Nephron (organoid): Measurements from ENCODE around the gene F5.

ENCODE experiments used
- H3K27ac Mint-ChIP-seq, 3 experiments: 2 replicates each; pipeline ENCODE4 v1.8.0; 2020; ENCODE audit warnings: mixed read lengths in 3 of 3, mild to moderate bottlenecking in 2 of 3, moderate library complexity in 1 of 3
- H3K27me3 Mint-ChIP-seq: 2 replicates; pipeline ENCODE4 v1.8.0; 2021; ENCODE audit warnings: low read depth, mild to moderate bottlenecking, moderate library complexity, mixed read lengths
- H3K36me3 Mint-ChIP-seq: 2 replicates; pipeline ENCODE4 v1.8.0; 2020; ENCODE audit warnings: low read depth, mixed read lengths
- H3K4me1 Mint-ChIP-seq: 2 replicates; pipeline ENCODE4 v1.8.0; 2020; ENCODE audit warnings: mixed read lengths
- H3K4me3 Mint-ChIP-seq, 3 experiments: 2 replicates each; pipeline ENCODE4 v1.8.0; 2020; ENCODE audit warnings: mild to moderate bottlenecking in 3 of 3, mixed read lengths in 3 of 3, moderate library complexity in 2 of 3
- H3K9me3 Mint-ChIP-seq: 2 replicates; pipeline ENCODE4 v1.8.0; 2020; ENCODE audit warnings: mixed read lengths
- TF ChIP-seq, protein P1 (sequence below), 3 experiments: fragments of 200-600 bp; sonication (generic); IDR thresholded peaks; one replicate each; pipeline ENCODE4 v1.5.0; 2021; ENCODE audit warnings: antibody characterized with exemption in 3 of 3; ENCODE audit not compliant: unreplicated experiment in 3 of 3

Gene F5

DNA sequence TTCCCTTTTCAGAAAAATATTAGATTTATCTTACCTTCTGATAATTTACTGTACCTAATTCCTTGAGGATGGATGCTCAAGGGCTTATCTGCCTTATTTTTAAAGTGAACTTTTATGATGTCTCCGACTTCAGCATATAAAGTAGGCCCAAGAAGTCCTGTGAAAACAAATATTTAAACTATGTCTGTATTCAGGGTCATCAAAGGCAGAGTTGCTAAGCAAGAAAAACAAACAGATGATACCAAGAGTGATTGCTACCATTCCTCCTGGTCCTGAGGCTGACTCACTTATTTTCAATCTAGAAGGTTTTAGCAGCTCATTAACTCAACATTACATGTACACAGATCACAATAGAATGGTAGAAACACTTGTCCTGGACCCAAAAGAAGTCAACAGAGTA lies 14.1 kb downstream of the F5 start:
- H3K9me3 Mint-ChIP-seq: no peaks in the 10 kb centered on the region
- H3K4me3 Mint-ChIP-seq: no peak overlapping the region
- H3K4me1 Mint-ChIP-seq: no peaks in the 10 kb centered on the region
- no peak overlapping the region for H3K27ac Mint-ChIP-seq
- no peaks in the 10 kb centered on the region for H3K36me3 Mint-ChIP-seq
- TF ChIP-seq, protein P1, sequence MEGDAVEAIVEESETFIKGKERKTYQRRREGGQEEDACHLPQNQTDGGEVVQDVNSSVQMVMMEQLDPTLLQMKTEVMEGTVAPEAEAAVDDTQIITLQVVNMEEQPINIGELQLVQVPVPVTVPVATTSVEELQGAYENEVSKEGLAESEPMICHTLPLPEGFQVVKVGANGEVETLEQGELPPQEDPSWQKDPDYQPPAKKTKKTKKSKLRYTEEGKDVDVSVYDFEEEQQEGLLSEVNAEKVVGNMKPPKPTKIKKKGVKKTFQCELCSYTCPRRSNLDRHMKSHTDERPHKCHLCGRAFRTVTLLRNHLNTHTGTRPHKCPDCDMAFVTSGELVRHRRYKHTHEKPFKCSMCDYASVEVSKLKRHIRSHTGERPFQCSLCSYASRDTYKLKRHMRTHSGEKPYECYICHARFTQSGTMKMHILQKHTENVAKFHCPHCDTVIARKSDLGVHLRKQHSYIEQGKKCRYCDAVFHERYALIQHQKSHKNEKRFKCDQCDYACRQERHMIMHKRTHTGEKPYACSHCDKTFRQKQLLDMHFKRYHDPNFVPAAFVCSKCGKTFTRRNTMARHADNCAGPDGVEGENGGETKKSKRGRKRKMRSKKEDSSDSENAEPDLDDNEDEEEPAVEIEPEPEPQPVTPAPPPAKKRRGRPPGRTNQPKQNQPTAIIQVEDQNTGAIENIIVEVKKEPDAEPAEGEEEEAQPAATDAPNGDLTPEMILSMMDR (IDR thresholded peaks at IDR 0.05; ENCODE audit: unreplicated experiment in 3 of 3): no peak
- peaks cover 17% of the 10 kb centered on the region for H3K27me3 Mint-ChIP-seq

DNA sequence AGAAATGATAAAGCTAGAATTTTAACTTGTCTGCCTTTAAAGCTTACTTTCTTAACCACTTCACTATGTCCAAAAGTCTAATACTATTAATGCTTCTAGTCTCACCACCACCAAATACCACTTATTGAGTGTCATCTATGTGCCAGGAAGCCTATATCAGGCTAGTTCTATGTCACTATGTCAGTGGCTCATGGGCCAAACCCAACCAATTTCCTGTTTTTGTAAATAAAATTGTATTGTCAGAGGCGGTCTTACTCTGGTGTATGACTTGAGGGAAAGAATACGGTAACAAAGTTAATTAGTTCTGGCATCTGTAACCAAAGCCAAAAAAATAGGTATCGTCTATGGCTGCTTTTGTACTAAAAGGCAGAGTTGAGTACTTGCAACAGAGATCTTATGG lies 14.8 kb downstream of the F5 start:
- TF ChIP-seq, protein P1 (IDR thresholded peaks at IDR 0.05; ENCODE audit: unreplicated experiment in 3 of 3): no peak
- no peaks in the 10 kb centered on the region for H3K4me1 Mint-ChIP-seq
- no peaks in the 10 kb centered on the region for H3K9me3 Mint-ChIP-seq
- H3K27ac Mint-ChIP-seq: no peak overlapping the region
- H3K27me3 Mint-ChIP-seq: peaks cover 17% of the 10 kb centered on the region
- no peak overlapping the region for H3K4me3 Mint-ChIP-seq
- H3K36me3 Mint-ChIP-seq: no peaks in the 10 kb centered on the region

DNA sequence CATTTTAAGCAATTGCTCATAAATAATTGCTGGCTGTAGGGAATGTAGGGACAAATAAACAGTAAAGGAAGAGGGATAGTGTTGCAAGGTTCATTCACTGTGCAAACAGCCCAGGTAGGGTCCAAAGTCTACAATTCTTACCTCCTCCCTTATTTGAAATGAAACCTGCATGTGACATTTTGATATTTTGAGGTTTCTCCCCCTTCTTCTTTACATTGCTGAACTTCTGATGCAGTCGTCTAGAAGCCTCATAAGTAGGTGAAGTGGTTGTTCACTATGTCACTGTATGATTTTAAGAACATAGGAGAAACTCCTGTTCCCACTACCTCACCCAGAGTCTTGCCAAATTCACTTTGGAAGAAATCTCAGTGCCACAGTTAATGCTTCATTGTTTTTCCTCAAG lies 16.1 kb downstream of the F5 start:
- H3K9me3 Mint-ChIP-seq: no peaks in the 10 kb centered on the region
- no peaks in the 10 kb centered on the region for H3K36me3 Mint-ChIP-seq
- no peak overlapping the region for H3K4me3 Mint-ChIP-seq
- peaks cover 11% of the 10 kb centered on the region for H3K27me3 Mint-ChIP-seq
- TF ChIP-seq, protein P1 (IDR thresholded peaks at IDR 0.05; ENCODE audit: unreplicated experiment in 3 of 3): no peak
- no peaks in the 10 kb centered on the region for H3K4me1 Mint-ChIP-seq
- no peak overlapping the region for H3K27ac Mint-ChIP-seq

DNA sequence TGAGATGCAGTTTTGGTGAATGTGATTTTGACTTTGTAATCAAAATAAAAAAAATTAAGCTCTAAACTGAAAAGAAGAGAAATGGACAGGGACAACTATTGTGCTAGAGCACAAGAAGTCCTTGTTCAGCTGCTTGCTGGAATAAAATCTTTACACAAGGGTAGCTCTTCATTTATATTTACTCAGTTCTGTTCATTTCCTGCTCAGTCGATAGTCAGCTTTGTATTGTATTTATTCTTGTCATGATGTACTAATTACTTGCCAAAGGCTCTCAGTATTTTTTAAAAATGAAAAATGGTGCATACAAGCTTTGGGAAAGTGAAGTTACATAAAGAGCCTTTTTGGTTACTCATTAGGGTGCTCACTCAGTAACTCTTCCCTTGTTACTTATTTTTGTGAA lies 17.8 kb downstream of the F5 start:
- Mint-ChIP-seq H3K27me3 (peaks cover 8% of the 10 kb centered on the region), H3K27ac (no peak overlapping the region), H3K4me3 (no peak overlapping the region)

DNA sequence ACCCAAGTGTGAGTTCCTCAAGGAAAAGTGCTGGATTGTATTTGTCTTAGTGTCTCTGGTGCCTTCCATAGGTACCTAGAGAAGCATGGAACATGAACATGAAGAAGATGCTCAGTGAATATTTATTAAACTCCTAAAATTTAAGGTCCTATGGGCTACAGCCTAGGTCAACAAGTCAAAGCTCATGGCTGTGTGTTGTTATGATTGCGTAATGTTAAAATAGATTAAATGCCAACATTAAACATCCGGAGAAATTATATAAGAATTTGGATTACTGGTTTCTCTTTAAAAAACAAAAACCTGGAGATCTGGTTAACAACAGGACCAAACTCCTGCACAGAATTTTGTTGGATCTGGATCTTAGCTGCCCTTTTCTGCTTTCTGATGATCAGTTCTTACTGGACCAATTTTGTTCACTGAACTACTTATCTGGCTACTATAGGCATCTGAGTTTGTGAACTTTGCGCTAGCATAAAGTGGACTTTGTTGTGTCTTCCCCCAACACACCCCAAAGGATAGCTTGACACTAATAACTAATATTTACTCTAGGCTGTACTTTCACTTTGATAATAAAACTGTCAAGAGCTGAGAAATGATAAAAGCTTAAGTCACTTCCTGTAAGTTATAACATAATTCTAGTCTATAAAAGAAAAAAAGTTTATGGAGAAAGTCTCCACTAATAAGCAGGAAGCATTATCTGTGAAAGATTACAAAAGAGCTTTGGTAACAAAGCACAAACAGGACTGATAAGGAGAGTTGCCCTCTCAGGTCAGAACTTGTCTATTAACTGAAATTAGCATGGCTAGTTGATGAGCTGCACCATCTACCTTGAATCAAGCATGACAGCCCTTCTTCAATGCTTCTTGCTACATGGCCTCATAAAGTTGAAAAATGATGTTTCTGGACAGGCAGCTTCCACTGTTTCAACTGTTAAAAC lies 20.7 kb downstream of the F5 start:
- Mint-ChIP-seq H3K9me3 (peaks cover 18% of the 10 kb centered on the region), H3K36me3 (no peaks in the 10 kb centered on the region), H3K4me3 (no peak overlapping the region), H3K4me1 (no peaks in the 10 kb centered on the region), H3K27ac (peak overlapping the region in 2 of 3 experiments; percentile 68 to 81), H3K27me3 (peaks cover 2% of the 10 kb centered on the region)
- TF ChIP-seq, protein P1 (IDR thresholded peaks at IDR 0.05; ENCODE audit: unreplicated experiment in 3 of 3): no peak

More for the DNA sequence above, 17.8 kb downstream of the F5 start:
- H3K36me3 Mint-ChIP-seq: no peaks in the 10 kb centered on the region
- H3K9me3 Mint-ChIP-seq: peaks cover 13% of the 10 kb centered on the region
- no peaks in the 10 kb centered on the region for H3K4me1 Mint-ChIP-seq
- TF ChIP-seq, protein P1 (IDR thresholded peaks at IDR 0.05; ENCODE audit: unreplicated experiment in 3 of 3): no peak

DNA sequence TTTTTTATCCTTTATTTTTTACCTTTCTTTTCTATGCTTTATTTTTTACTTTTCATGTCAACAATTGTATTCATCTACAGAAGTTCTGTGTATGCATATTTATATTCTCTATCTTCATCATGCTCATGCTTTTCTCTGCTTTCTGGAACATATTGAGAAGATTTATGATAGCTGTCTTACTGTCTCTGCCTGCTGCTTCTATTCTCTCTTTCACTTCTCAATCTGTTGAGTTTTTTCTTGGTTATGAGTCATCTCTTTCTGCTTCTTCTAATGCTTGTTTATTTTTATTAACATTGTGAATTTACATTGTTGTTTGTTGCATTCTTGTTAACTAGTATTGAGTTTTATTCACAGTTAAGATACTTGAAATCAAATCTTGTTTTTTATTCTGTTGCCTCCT lies 22.6 kb downstream of the F5 start:
- peaks cover 5% of the 10 kb centered on the region for H3K27me3 Mint-ChIP-seq
- no peak overlapping the region for H3K4me3 Mint-ChIP-seq
- TF ChIP-seq, protein P1 (IDR thresholded peaks at IDR 0.05; ENCODE audit: unreplicated experiment in 3 of 3): no peak
- H3K4me1 Mint-ChIP-seq: no peaks in the 10 kb centered on the region
- no peak overlapping the region for H3K27ac Mint-ChIP-seq
- H3K36me3 Mint-ChIP-seq: no peaks in the 10 kb centered on the region
- H3K9me3 Mint-ChIP-seq: peaks cover 18% of the 10 kb centered on the region
